GM23248 (cell line): ENCODE results near the gene ATF5.

Source experiments
- EZH2 ChIP-seq: fragments of 200-600 bp; sonication (generic); IDR thresholded peaks from 2 replicates; pipeline ENCODE4 v1.6.1; 2018; ENCODE audit warnings: antibody characterized with exemption, mild to moderate bottlenecking; ENCODE audit not compliant: insufficient read depth, poor library complexity, severe bottlenecking
- EZH2phosphoT487 ChIP-seq: fragments of 200-600 bp; sonication (generic); IDR thresholded peaks from 2 replicates; pipeline ENCODE4 v1.6.1; 2018; ENCODE audit warnings: antibody characterized with exemption, moderate library complexity, mild to moderate bottlenecking, low read depth; ENCODE audit not compliant: insufficient read depth

DNA sequence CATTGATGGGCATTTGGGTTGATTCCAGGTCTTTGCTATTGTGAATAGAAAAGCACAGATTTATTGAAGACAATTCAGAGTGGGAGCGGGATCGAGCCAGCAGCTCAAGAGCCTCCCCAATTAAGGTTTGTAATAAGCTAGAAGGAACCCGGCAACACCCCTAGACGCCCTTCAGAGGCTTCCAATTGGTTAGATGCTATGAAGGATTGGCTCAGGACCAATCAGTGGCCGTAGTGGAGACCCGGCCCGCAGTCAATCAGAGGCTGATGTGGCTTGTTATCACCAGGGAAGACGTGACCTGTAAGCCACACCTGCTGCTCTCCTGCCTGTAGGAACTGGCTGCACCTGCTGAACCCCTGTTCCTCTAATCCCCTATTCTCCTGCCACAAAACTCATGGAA lies 17.4 kb downstream of the ATF5 start:
- no peak for TF ChIP-seq EZH2phosphoT487
- TF ChIP-seq EZH2 = no peak
